Tibial nerve (tissue), 4 donors: ENCODE results near the gene APBA1. TPM values are rescaled to one million over a fixed set of nuclear protein-coding genes. Genes with fewer than 3 reads are reported as not detected.

Source experiments
- DNase-seq, 2 donors: peaks; one replicate each; pipeline ENCODE4 v3.0.0-alpha.2; 2019; ENCODE audit warnings: low spot score in 2 of 2
- H3K27ac ChIP-seq, 4 donors: fragments of 200-600 bp; sonication (generic) in 3 of 4; one replicate each; pipeline ENCODE4 v1.5.1; 2017 to 2019; ENCODE audit warnings: mild to moderate bottlenecking in 1 of 4
- H3K27me3 ChIP-seq, 2 donors: fragments of 200-600 bp; sonication (generic) in 1 of 2; one replicate each; pipeline versions ENCODE4 v1.5.1 to v1.6.0; 2017 to 2019
- H3K36me3 ChIP-seq, 3 donors: fragments of 200-600 bp; sonication (generic); one replicate each; pipeline ENCODE4 v1.5.1; 2018 to 2019
- H3K4me1 ChIP-seq, 4 donors: fragments of 200-600 bp; sonication (generic) in 3 of 4; one replicate each; pipeline ENCODE4 v1.5.1; 2017 to 2019
- H3K4me3 ChIP-seq, 4 donors: fragments of 200-600 bp; sonication (generic) in 3 of 4; one replicate each; pipeline ENCODE4 v1.5.1; 2017 to 2019; ENCODE audit warnings: mild to moderate bottlenecking in 1 of 4, moderate library complexity in 1 of 4
- H3K9me3 ChIP-seq, 4 donors: fragments of 200-600 bp; sonication (generic) in 3 of 4; one replicate each; pipeline ENCODE4 v1.5.1; 2017 to 2019
- CTCF ChIP-seq, 5 experiments: fragments of 200-600 bp in 3 of 5; fragments of 450-650 bp in 2 of 5; sonication (generic) in 3 of 5; IDR thresholded peaks; one replicate each; pipeline ENCODE4 v1.5.1; 2016 to 2019; ENCODE audit warnings: antibody characterized with exemption in 5 of 5, mild to moderate bottlenecking in 3 of 5, moderate library complexity in 2 of 5
- EP300 ChIP-seq, 2 donors: sonication (generic); formaldehyde crosslinking; IDR thresholded peaks; one replicate each; pipeline ENCODE4 v1.6.1; 2017; ENCODE audit warnings: antibody characterized with exemption in 2 of 2, mild to moderate bottlenecking in 1 of 2
- POLR2A ChIP-seq, 2 donors: fragments of 450-650 bp; IDR thresholded peaks; one replicate each; pipeline ENCODE4 v1.6.1; 2017; ENCODE audit warnings: antibody characterized with exemption in 2 of 2, mild to moderate bottlenecking in 2 of 2, moderate library complexity in 2 of 2
- WGBS, 2 donors: methylation state at CpG; one replicate each; pipeline ENCODE4 v1.1.5; 2018; 5-methylcytosine and 5-hydroxymethylcytosine counted together
- total RNA-seq, 4 donors: library from RNA; depleted of rRNA; stranded (reverse); fragments of >200 nt; gene quantifications; one replicate each; pipeline ENCODE4 v1.1.0, GENCODE V29; 2016

APBA1 gene
- total RNA-seq, 4 donors from 2014 or later: 8.4 to 14.4 (median 9.8) TPM

- no peak for DNase-seq
- Histone ChIP-seq H3K27me3 (no peaks in the 10 kb centered on the region), H3K4me1 (no peaks in the 10 kb centered on the region), H3K27ac (no peak overlapping the region), H3K4me3 (no peak overlapping the region), H3K36me3 (peaks cover 0 to 48% (median 0%) of the 10 kb centered on the region in 3 donors), H3K9me3 (peaks cover 0 to 4% (median 0%) of the 10 kb centered on the region in 4 donors)
- TF ChIP-seq EP300 (IDR thresholded peaks at IDR 0.05) (no peak), CTCF (IDR thresholded peaks at IDR 0.05) (no peak), POLR2A (IDR thresholded peaks at IDR 0.05) (no peak)
- WGBS, 2 donors: 86 to 97% methylated on average over 11 of the region's 11 CpGs
These were observed 239.5 kb downstream of the APBA1 start for GRCh38 chr9:69432623-69433022.

GRCh38 chr9:69431777-69432176 lies 240.4 kb downstream of the APBA1 start:
- no peak for TF ChIP-seq EP300 (IDR thresholded peaks at IDR 0.05)
- TF ChIP-seq POLR2A (IDR thresholded peaks at IDR 0.05): no peak
- no peak for TF ChIP-seq CTCF (IDR thresholded peaks at IDR 0.05)
- WGBS, 2 donors: 86 to 96% methylated on average over 1 of the region's 1 CpG
- peaks cover 0 to 4% (median 0%) of the 10 kb centered on the region in 4 donors for H3K4me1 ChIP-seq
- no peak for DNase-seq
- H3K4me3 ChIP-seq: no peak overlapping the region
- no peaks in the 10 kb centered on the region for H3K27me3 ChIP-seq
- peaks cover 0 to 48% (median 0%) of the 10 kb centered on the region in 3 donors for H3K36me3 ChIP-seq
- H3K9me3 ChIP-seq: peaks cover 0 to 4% (median 0%) of the 10 kb centered on the region in 4 donors
- H3K27ac ChIP-seq: no peak overlapping the region

GRCh38 chr9:69431203-69431602 lies 241.0 kb downstream of the APBA1 start:
- DNase-seq: no peak
- Histone ChIP-seq H3K9me3 (peaks cover 0 to 4% (median 0%) of the 10 kb centered on the region in 4 donors), H3K36me3 (peaks cover 0 to 48% (median 0%) of the 10 kb centered on the region in 3 donors), H3K27ac (no peak overlapping the region), H3K4me1 (peaks cover 0 to 6% (median 0%) of the 10 kb centered on the region in 4 donors), H3K27me3 (no peaks in the 10 kb centered on the region), H3K4me3 (no peak overlapping the region)
- TF ChIP-seq CTCF (IDR thresholded peaks at IDR 0.05) (no peak), EP300 (IDR thresholded peaks at IDR 0.05) (no peak), POLR2A (IDR thresholded peaks at IDR 0.05) (no peak)
- 88 to 89% methylated on average over 13 of the region's 13 CpGs for WGBS, 2 donors

GRCh38 chr9:69430206-69430605 lies 242.0 kb downstream of the APBA1 start:
- Histone ChIP-seq H3K9me3 (no peaks in the 10 kb centered on the region), H3K36me3 (peaks cover 0 to 48% (median 0%) of the 10 kb centered on the region in 3 donors), H3K4me3 (no peak overlapping the region), H3K4me1 (peaks cover 0 to 6% (median 0%) of the 10 kb centered on the region in 4 donors), H3K27me3 (no peaks in the 10 kb centered on the region), H3K27ac (no peak overlapping the region)
- TF ChIP-seq EP300 (IDR thresholded peaks at IDR 0.05): no peak
- DNase-seq: no peak
- WGBS, 2 donors: 85 to 87% methylated on average over 4 of the region's 4 CpGs

GRCh38 chr9:69429281-69429680 lies 242.9 kb downstream of the APBA1 start:
- Histone ChIP-seq H3K27me3 (no peaks in the 10 kb centered on the region), H3K36me3 (peaks cover 0 to 46% (median 0%) of the 10 kb centered on the region in 3 donors), H3K27ac (no peak overlapping the region), H3K4me1 (peaks cover 0 to 6% (median 0%) of the 10 kb centered on the region in 4 donors), H3K9me3 (no peaks in the 10 kb centered on the region), H3K4me3 (no peak overlapping the region)
- no peak for TF ChIP-seq POLR2A (IDR thresholded peaks at IDR 0.05)
- TF ChIP-seq CTCF (IDR thresholded peaks at IDR 0.05): no peak
- TF ChIP-seq EP300 (IDR thresholded peaks at IDR 0.05): no peak
- DNase-seq: no peak
- 78 to 89% methylated on average over 6 of the region's 6 CpGs for WGBS, 2 donors
